HT1080 (cell line): Measurements from ENCODE around the gene SLC26A2. TPM values are rescaled to one million over a fixed set of nuclear protein-coding genes. Genes with fewer than 3 reads are reported as not detected.

Experiments used
- DNase-seq: peaks from one replicate; pipeline ENCODE4 v3.0.0-alpha.2; 2015; ENCODE audit warnings: low read depth
- total RNA-seq: library from RNA; depleted of rRNA; stranded (reverse); fragments of >200 nt; shearing (Covaris generic); gene quantifications from 2 replicates; pipeline ENCODE4 v1.2.3, GENCODE V29; 2014

SLC26A2 gene
- total RNA-seq, 1 experiment from 2014 or later = 19.5 TPM

GRCh38 chr5:149959406-149960236, 937 bp upstream of the SLC26A2 start:
- DNase-seq = peak; percentile 85

GRCh38 chr5:149961186-149961685, 678 bp downstream of the SLC26A2 start:
- no peak for DNase-seq

- peak; percentile 60 for DNase-seq
These were observed 1.4 kb downstream of the SLC26A2 start for GRCh38 chr5:149961957-149962409.

- DNase-seq = no peak
These were observed 2.2 kb downstream of the SLC26A2 start for GRCh38 chr5:149962601-149963300.

- DNase-seq = no peak
These were observed 3.2 kb downstream of the SLC26A2 start for GRCh38 chr5:149963729-149964128.

GRCh38 chr5:149966946-149967345, 6.4 kb downstream of the SLC26A2 start:
- no peak for DNase-seq

- no peak for DNase-seq
These were observed 8.8 kb downstream of the SLC26A2 start for GRCh38 chr5:149969181-149969930.

GRCh38 chr5:149975409-149975808, 14.9 kb downstream of the SLC26A2 start:
- DNase-seq = no peak

GRCh38 chr5:149979896-149980295, 19.3 kb downstream of the SLC26A2 start:
- no peak for DNase-seq

GRCh38 chr5:149981206-149981605, 20.6 kb downstream of the SLC26A2 start:
- no peak for DNase-seq

GRCh38 chr5:149982505-149982904, 21.9 kb downstream of the SLC26A2 start:
- no peak for DNase-seq

GRCh38 chr5:149988126-149988525, 27.6 kb downstream of the SLC26A2 start:
- DNase-seq = no peak

- peak; percentile 65 for DNase-seq
These were observed 30.2 kb downstream of the SLC26A2 start for GRCh38 chr5:149990518-149991376.

GRCh38 chr5:149993471-149993870, 32.9 kb downstream of the SLC26A2 start:
- DNase-seq = no peak

- no peak for DNase-seq
These were observed 35.0 kb downstream of the SLC26A2 start for GRCh38 chr5:149995385-149996204.

GRCh38 chr5:149996205-149996890, 35.8 kb downstream of the SLC26A2 start:
- no peak for DNase-seq

GRCh38 chr5:149998281-149998680, 37.7 kb downstream of the SLC26A2 start:
- DNase-seq = no peak

- DNase-seq = peak; percentile 59
These were observed 38.8 kb downstream of the SLC26A2 start for GRCh38 chr5:149999359-149999758.

- no peak for DNase-seq
These were observed 39.3 kb downstream of the SLC26A2 start for GRCh38 chr5:149999866-150000255.
